Measurements from ENCODE around the gene RNF222. TPM values are rescaled to one million over a fixed set of nuclear protein-coding genes. Genes with fewer than 3 reads are reported as not detected.

The RNF222 gene
- total and polyA plus RNA-seq, 2 experiments from 2014 or later, result 0.07 TPM; not detected in 1

DNA sequence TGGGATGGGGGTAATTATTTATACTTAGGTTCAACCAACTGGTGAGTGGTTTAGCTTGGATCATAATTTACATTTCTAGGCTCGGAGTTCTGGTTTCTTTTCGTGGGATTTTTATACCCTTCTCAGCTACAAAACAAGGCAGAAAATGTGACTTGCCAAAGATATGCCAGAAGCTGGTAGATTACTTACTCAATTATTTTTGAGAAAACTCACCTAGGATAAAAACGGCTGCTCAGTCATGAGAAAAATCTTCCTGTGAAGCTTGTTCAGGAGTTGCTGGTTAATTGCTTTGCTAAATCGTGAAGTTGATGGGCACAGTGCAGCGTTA, 39.2 kb upstream of the RNF222 start:
- peaks cover 7% of the 10 kb centered on the region; the same call in 2 of the 3 replicates for H3K4me1 Mint-ChIP-seq
- peaks cover 5% of the 10 kb centered on the region; the same call in 2 of the 3 replicates for H3K36me3 Mint-ChIP-seq (ENCODE audit: low read depth)
- peak overlapping the region; percentile 85 for H3K4me3 Mint-ChIP-seq
- TF ChIP-seq EZH2phosphoT487 (IDR thresholded peaks at IDR 0.05; ENCODE audit: unreplicated experiment) (no peak), CTCF (conservative IDR thresholded peaks at IDR 0.05; ENCODE audit: low read depth in 2 of 2) (no peak), POLR2AphosphoS5 (IDR thresholded peaks at IDR 0.05; ENCODE audit: low read depth) (no peak), ZNF331 (CRISPR knock-in tag; IDR thresholded peaks at IDR 0.05; ENCODE audit: low read depth) (no peak), EZH2 (IDR thresholded peaks at IDR 0.05; ENCODE audit: low read depth, unreplicated experiment) (no peak), STAT1 (IDR thresholded peaks at IDR 0.05; ENCODE audit: unreplicated experiment) (no peak), REST (IDR thresholded peaks at IDR 0.05; ENCODE audit: unreplicated experiment) (no peak), ZNF114 (CRISPR knock-in tag; IDR thresholded peaks at IDR 0.05) (no peak), CREB1 (CRISPR knock-in tag; IDR thresholded peaks at IDR 0.05; ENCODE audit: low read depth) (no peak), NANOG (IDR thresholded peaks at IDR 0.05; ENCODE audit: borderline replicate concordance) (no peak), JUNB (IDR thresholded peaks at IDR 0.05; ENCODE audit: unreplicated experiment) (no peak)
- TF ChIP-seq, protein P1, sequence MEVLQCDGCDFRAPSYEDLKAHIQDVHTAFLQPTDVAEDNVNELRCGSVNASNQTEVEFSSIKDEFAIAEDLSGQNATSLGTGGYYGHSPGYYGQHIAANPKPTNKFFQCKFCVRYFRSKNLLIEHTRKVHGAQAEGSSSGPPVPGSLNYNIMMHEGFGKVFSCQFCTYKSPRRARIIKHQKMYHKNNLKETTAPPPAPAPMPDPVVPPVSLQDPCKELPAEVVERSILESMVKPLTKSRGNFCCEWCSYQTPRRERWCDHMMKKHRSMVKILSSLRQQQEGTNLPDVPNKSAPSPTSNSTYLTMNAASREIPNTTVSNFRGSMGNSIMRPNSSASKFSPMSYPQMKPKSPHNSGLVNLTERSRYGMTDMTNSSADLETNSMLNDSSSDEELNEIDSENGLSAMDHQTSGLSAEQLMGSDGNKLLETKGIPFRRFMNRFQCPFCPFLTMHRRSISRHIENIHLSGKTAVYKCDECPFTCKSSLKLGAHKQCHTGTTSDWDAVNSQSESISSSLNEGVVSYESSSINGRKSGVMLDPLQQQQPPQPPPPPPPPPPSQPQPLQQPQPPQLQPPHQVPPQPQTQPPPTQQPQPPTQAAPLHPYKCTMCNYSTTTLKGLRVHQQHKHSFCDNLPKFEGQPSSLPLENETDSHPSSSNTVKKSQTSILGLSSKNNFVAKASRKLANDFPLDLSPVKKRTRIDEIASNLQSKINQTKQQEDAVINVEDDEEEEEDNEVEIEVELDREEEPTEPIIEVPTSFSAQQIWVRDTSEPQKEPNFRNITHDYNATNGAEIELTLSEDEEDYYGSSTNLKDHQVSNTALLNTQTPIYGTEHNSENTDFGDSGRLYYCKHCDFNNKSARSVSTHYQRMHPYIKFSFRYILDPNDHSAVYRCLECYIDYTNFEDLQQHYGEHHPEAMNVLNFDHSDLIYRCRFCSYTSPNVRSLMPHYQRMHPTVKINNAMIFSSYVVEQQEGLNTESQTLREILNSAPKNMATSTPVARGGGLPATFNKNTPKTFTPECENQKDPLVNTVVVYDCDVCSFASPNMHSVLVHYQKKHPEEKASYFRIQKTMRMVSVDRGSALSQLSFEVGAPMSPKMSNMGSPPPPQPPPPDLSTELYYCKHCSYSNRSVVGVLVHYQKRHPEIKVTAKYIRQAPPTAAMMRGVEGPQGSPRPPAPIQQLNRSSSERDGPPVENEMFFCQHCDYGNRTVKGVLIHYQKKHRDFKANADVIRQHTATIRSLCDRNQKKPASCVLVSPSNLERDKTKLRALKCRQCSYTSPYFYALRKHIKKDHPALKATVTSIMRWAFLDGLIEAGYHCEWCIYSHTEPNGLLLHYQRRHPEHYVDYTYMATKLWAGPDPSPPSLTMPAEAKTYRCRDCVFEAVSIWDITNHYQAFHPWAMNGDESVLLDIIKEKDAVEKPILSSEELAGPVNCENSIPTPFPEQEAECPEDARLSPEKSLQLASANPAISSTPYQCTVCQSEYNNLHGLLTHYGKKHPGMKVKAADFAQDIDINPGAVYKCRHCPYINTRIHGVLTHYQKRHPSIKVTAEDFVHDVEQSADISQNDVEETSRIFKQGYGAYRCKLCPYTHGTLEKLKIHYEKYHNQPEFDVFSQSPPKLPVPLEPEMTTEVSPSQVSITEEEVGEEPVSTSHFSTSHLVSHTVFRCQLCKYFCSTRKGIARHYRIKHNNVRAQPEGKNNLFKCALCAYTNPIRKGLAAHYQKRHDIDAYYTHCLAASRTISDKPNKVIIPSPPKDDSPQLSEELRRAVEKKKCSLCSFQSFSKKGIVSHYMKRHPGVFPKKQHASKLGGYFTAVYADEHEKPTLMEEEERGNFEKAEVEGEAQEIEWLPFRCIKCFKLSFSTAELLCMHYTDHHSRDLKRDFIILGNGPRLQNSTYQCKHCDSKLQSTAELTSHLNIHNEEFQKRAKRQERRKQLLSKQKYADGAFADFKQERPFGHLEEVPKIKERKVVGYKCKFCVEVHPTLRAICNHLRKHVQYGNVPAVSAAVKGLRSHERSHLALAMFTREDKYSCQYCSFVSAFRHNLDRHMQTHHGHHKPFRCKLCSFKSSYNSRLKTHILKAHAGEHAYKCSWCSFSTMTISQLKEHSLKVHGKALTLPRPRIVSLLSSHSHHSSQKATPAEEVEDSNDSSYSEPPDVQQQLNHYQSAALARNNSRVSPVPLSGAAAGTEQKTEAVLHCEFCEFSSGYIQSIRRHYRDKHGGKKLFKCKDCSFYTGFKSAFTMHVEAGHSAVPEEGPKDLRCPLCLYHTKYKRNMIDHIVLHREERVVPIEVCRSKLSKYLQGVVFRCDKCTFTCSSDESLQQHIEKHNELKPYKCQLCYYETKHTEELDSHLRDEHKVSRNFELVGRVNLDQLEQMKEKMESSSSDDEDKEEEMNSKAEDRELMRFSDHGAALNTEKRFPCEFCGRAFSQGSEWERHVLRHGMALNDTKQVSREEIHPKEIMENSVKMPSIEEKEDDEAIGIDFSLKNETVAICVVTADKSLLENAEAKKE (CRISPR knock-in tag; IDR thresholded peaks at IDR 0.05), result no peak
- TF ChIP-seq, protein P2, sequence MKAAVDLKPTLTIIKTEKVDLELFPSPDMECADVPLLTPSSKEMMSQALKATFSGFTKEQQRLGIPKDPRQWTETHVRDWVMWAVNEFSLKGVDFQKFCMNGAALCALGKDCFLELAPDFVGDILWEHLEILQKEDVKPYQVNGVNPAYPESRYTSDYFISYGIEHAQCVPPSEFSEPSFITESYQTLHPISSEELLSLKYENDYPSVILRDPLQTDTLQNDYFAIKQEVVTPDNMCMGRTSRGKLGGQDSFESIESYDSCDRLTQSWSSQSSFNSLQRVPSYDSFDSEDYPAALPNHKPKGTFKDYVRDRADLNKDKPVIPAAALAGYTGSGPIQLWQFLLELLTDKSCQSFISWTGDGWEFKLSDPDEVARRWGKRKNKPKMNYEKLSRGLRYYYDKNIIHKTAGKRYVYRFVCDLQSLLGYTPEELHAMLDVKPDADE (IDR thresholded peaks at IDR 0.05), result no peak
- no peaks in the 10 kb centered on the region for H3K9me2 ChIP-seq (ENCODE audit: insufficient read depth)
- no peaks in the 10 kb centered on the region for H3K36me3 ChIP-seq (ENCODE audit: insufficient read depth)
- H3K27ac ChIP-seq (ENCODE audit: low read depth), result no peak overlapping the region
- H4K20me1 ChIP-seq (replicated peaks; ENCODE audit: insufficient read depth), result peaks cover 5% of the 10 kb centered on the region; the same call in 1 of the 2 replicates
- H3K4me1 ChIP-seq (ENCODE audit: insufficient read depth), result peaks cover 7% of the 10 kb centered on the region
- H3K79me2 ChIP-seq (replicated peaks; ENCODE audit: insufficient read depth), result peaks cover 53% of the 10 kb centered on the region
- H3K27me3 ChIP-seq (ENCODE audit: insufficient read depth), result no peaks in the 10 kb centered on the region
- H3K9me3 Mint-ChIP-seq, result no peaks in the 10 kb centered on the region
- H3K4me2 ChIP-seq, result peak overlapping the region; percentile 72
- ATAC-seq (no peak), DNase-seq (ENCODE audit: low spot score) (no peak)
- H3K27ac Mint-ChIP-seq, result peak overlapping the region; percentile 97
- H3F3A ChIP-seq (replicated peaks; ENCODE audit: low read depth), result no peaks in the 10 kb centered on the region
- peak overlapping the region; percentile 96 for H3K4me3 ChIP-seq
- H2AFZ ChIP-seq, result no peak overlapping the region
- H3K27me3 Mint-ChIP-seq (ENCODE audit: insufficient read depth, low read depth, poor library complexity), result peaks cover 2% of the 10 kb centered on the region

All from GM23338 (cell line).